Measurements from ENCODE around the gene SHISA8.

The SHISA8 gene

DNA sequence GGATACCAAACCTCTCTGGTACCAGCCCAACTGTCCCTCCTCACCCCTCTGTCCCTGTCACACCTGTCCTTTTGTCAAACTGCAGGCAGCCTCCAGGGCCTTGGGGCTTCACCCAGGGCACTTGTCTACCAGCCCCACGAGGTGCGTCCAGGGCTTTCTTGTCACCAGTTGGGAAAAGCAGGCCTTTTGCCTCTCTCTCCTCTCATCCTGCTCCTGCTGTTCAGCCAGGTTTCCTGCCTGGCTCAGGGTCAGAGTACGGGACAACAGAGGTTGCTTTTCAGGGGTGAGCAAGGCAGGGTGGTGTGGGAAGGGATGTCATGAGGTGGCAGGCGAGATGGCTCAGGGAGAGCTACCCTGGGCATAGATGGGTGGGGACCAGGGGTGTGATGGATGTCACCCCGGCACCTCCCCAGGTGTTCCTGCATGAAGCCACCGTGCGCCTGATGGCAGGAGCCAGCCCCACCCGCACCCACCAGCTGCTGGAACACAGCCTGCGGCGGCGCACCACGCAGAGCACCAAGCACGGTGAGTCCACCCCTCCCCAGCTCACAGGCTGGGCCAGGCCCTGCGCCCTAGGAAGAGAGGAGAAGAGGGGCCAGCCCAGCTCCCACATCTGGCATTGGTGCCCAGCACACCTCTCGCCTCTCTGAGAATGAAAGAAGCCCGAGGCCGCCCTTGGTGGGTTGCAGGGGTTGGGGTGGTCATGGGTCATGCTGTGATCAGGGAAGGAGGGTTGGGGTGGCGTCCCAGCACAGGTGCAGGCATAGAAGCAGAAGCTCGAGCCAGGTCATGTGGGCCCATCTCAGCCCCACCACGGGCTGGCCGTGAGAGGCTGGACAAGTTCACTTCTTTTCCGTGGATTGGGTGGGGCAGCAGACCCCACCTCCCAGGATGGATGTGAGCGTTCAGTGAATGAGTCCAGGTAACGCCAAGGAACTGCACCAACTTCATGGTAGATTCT, 10.1 kb downstream of the SHISA8 start:
- Histone ChIP-seq H3K9ac (ENCODE audit: low read depth, low read length, poor library complexity, severe bottlenecking) (no peak overlapping the region), H3K4me2 (ENCODE audit: low read depth, low read length, poor library complexity, severe bottlenecking) (no peak overlapping the region), H2AFZ (ENCODE audit: low read length) (no peak overlapping the region), H3K36me3 (ENCODE audit: insufficient read depth, low read length) (peaks cover 71% of the 10 kb centered on the region), H3K9me2 (replicated peaks; ENCODE audit: low read depth, low read length) (no peaks in the 10 kb centered on the region), H4K20me1 (ENCODE audit: insufficient read depth, low read length, poor library complexity, severe bottlenecking) (no peaks in the 10 kb centered on the region), H3K4me1 (ENCODE audit: insufficient read depth, low read length, poor library complexity, severe bottlenecking) (peaks cover 19% of the 10 kb centered on the region), H3K4me3 (ENCODE audit: low read length, poor library complexity, severe bottlenecking) (no peak overlapping the region), H3K9me3 (ENCODE audit: insufficient read depth, low read depth, low read length) (no peaks in the 10 kb centered on the region), H3K79me2 (ENCODE audit: insufficient read depth, low read length) (no peaks in the 10 kb centered on the region), H3K27me3 (ENCODE audit: insufficient read depth, low read length, poor library complexity, severe bottlenecking) (no peaks in the 10 kb centered on the region), H3F3A (ENCODE audit: low read depth) (no peaks in the 10 kb centered on the region)
- TF ChIP-seq, protein P1, sequence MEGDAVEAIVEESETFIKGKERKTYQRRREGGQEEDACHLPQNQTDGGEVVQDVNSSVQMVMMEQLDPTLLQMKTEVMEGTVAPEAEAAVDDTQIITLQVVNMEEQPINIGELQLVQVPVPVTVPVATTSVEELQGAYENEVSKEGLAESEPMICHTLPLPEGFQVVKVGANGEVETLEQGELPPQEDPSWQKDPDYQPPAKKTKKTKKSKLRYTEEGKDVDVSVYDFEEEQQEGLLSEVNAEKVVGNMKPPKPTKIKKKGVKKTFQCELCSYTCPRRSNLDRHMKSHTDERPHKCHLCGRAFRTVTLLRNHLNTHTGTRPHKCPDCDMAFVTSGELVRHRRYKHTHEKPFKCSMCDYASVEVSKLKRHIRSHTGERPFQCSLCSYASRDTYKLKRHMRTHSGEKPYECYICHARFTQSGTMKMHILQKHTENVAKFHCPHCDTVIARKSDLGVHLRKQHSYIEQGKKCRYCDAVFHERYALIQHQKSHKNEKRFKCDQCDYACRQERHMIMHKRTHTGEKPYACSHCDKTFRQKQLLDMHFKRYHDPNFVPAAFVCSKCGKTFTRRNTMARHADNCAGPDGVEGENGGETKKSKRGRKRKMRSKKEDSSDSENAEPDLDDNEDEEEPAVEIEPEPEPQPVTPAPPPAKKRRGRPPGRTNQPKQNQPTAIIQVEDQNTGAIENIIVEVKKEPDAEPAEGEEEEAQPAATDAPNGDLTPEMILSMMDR (conservative IDR thresholded peaks at IDR 0.05; ENCODE audit: low read length): no peak
- no peak for TF ChIP-seq EZH2phosphoT487 (IDR thresholded peaks at IDR 0.05; ENCODE audit: borderline replicate concordance)

DNA sequence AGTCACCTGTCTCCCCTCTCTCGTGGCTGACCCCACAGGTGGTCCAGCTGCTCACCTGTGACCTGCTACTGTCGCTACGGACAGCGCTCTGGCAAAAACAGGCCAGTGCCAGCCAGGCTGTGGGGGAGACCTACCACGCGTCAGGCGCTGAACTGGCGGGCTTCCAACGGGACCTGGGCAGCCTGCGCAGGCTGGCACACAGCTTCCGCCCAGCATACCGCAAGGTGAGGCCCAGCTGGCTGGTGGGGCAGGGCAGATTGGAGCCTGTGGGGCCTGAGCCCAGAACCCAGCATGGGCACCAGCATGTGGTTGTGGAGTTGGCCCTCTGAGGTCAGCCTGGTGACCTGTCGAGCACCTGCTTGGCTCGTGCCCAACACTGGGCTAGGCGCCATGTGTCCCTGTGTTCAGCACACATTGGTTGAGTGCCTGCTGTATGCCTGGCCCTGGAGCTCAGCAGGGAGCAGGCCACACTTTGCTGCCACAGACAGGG, 11.9 kb downstream of the SHISA8 start:
- Histone ChIP-seq H3F3A (ENCODE audit: low read depth) (no peaks in the 10 kb centered on the region), H2AFZ (ENCODE audit: low read length) (no peak overlapping the region), H3K9me3 (ENCODE audit: insufficient read depth, low read depth, low read length) (no peaks in the 10 kb centered on the region), H3K4me1 (ENCODE audit: insufficient read depth, low read length, poor library complexity, severe bottlenecking) (peaks cover 5% of the 10 kb centered on the region), H3K9me2 (replicated peaks; ENCODE audit: low read depth, low read length) (no peaks in the 10 kb centered on the region), H4K20me1 (ENCODE audit: insufficient read depth, low read length, poor library complexity, severe bottlenecking) (no peaks in the 10 kb centered on the region), H3K36me3 (ENCODE audit: insufficient read depth, low read length) (peaks cover 87% of the 10 kb centered on the region), H3K9ac (ENCODE audit: low read depth, low read length, poor library complexity, severe bottlenecking) (no peak overlapping the region), H3K27me3 (ENCODE audit: insufficient read depth, low read length, poor library complexity, severe bottlenecking) (no peaks in the 10 kb centered on the region), H3K4me2 (ENCODE audit: low read depth, low read length, poor library complexity, severe bottlenecking) (no peak overlapping the region), H3K79me2 (ENCODE audit: insufficient read depth, low read length) (no peaks in the 10 kb centered on the region), H3K4me3 (ENCODE audit: low read length, poor library complexity, severe bottlenecking) (no peak overlapping the region)
- TF ChIP-seq, protein P1 (conservative IDR thresholded peaks at IDR 0.05; ENCODE audit: low read length): no peak

DNA sequence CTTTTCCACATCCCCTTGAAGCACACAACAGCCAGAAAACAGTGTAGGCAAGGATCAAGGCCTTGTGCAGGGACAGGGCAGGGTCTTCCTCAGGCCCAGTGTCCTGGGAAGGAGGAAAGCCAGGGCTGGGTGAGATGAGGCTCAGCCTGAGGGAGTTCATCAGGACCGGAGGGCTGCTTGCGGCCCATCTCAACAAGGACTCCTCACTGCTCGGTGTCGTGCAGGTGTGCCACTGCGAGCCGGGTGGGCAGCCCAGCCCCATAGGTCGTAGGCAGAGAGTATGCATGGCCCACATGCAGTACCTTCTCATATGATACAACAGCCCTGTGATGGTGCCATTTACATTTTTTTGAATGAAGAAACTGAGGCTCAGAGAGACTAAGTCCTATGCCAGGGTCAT, 12.9 kb downstream of the SHISA8 start:
- Histone ChIP-seq H3K79me2 (ENCODE audit: insufficient read depth, low read length) (no peaks in the 10 kb centered on the region), H4K20me1 (ENCODE audit: insufficient read depth, low read length, poor library complexity, severe bottlenecking) (no peaks in the 10 kb centered on the region), H3K27me3 (ENCODE audit: insufficient read depth, low read length, poor library complexity, severe bottlenecking) (no peaks in the 10 kb centered on the region), H3K9me2 (replicated peaks; ENCODE audit: low read depth, low read length) (no peaks in the 10 kb centered on the region), H3K36me3 (ENCODE audit: insufficient read depth, low read length) (peaks cover 96% of the 10 kb centered on the region), H3K4me3 (ENCODE audit: low read length, poor library complexity, severe bottlenecking) (no peak overlapping the region), H2AFZ (ENCODE audit: low read length) (no peak overlapping the region), H3F3A (ENCODE audit: low read depth) (no peaks in the 10 kb centered on the region), H3K4me2 (ENCODE audit: low read depth, low read length, poor library complexity, severe bottlenecking) (no peak overlapping the region), H3K9ac (ENCODE audit: low read depth, low read length, poor library complexity, severe bottlenecking) (no peak overlapping the region), H3K9me3 (ENCODE audit: insufficient read depth, low read depth, low read length) (no peaks in the 10 kb centered on the region), H3K4me1 (ENCODE audit: insufficient read depth, low read length, poor library complexity, severe bottlenecking) (no peaks in the 10 kb centered on the region)
- TF ChIP-seq, protein P1 (conservative IDR thresholded peaks at IDR 0.05; ENCODE audit: low read length): no peak
- TF ChIP-seq EZH2phosphoT487 (IDR thresholded peaks at IDR 0.05; ENCODE audit: borderline replicate concordance): no peak
